MV-4-11 (cell line): Measurements from ENCODE around the gene TUBB4A.

Experiments
- DNase-seq: peaks from one replicate; lab custom pipeline; 2025; lab: John Stamatoyannopoulos, UW

TUBB4A gene

DNA sequence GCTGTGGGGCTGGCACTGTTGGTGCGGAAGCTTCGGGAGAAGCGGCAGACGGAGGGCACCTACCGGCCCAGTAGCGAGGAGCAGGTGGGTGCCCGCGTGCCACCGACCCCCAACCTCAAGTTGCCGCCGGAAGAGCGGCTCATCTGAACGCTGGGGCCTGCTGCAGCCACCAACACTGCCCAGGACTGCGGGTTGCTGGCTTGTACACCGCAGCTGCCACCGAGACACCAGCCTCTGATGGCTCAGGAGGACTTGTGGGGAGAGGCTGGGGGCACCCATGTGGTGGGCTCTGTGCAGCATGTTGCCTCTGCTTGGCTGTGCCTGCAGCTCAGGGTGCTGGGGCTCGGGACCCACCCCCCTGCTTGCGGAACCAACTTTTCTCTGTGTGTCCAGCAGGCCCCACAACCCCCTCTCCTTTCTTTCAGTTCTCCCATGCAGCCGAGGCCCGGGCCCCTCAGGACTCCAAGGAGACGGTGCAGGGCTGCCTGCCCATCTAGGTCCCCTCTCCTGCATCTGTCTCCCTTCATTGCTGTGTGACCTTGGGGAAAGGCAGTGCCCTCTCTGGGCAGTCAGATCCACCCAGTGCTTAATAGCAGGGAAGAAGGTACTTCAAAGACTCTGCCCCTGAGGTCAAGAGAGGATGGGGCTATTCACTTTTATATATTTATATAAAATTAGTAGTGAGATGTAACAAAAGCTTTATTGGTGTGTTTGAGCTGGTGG lies 35.4 kb downstream of the TUBB4A start:
- no peak for DNase-seq

DNA sequence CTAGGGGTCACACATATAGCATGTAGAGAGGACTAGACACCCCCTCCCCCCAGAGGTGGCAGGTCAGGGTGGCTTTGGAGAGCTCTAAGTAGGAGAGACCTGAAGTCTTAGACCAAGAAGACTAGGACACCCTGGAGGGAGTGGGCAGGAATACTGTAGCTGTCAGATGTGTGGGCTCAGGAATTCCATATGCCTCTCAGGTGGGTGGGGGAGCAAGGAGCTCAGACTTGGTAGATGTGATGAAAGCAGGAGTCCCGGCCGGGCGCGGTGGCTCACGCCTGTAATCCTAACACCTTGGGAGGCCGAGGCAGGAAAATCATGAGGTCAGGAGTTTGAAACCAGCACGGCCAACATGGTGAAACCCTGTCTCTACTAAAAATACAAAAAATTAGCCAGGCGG lies 36.4 kb downstream of the TUBB4A start:
- DNase-seq, result no peak

DNA sequence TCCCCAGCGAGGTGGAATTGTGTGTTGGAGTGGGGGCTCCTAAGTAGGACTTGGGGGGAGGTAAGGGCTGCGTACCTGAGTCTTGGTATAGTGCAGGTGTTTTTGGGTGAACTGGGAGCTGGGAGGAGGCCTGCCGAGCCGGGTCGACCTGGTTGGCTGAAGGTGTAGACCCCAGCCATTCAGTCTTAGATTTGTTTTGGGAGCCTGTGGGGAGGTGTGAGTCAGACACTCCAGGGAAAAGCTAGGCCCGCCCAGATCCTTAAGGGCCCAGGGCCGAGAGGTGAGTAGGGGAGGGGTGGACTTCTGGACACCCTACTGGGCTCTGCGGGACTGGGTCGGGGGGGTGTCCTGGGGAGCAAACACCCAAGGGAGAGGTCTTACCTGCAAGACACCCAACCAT lies 37.1 kb downstream of the TUBB4A start:
- no peak for DNase-seq

DNA sequence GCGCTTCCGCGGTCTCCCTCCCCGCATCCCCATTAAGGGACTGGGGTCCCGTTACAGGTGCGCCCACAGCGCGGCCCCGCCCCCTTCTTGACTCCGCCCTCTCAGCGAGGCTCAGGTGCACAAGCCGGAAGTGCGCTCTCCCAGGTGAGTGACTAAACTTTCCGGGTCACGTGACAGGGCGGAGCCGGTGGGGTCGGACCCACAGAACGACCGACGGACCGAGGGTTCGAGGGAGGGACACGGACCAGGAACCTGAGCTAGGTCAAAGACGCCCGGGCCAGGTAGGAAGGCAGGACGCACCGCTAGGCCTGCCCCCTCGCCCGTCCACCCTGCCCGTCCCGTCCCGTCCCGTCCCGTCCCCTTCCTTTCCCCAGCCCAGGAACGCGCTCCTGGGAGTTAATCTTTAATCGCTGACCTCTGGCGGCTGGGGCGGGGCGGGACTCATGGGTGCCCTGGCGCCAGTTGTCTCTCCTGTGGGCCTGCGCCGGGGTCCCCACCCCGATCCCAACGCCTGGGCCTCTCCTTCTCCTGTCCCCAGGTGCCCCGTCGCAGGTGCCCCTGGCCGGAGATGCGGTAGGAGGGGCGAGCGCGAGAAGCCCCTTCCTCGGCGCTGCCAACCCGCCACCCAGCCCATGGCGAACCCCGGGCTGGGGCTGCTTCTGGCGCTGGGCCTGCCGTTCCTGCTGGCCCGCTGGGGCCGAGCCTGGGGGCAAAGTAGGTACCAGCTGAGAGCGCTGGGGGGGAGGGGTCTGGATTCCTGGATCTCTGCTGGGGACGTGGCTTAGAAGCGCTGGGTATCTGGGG lies 37.8 kb downstream of the TUBB4A start, which contains the start of gene CRB3:
Gene CRB3, plus strand, starts transcription at position 202 of the 804 bp plus-strand sequence. Its CDS starts 431 bp downstream, at position 633.
- DNase-seq, result no peak

DNA sequence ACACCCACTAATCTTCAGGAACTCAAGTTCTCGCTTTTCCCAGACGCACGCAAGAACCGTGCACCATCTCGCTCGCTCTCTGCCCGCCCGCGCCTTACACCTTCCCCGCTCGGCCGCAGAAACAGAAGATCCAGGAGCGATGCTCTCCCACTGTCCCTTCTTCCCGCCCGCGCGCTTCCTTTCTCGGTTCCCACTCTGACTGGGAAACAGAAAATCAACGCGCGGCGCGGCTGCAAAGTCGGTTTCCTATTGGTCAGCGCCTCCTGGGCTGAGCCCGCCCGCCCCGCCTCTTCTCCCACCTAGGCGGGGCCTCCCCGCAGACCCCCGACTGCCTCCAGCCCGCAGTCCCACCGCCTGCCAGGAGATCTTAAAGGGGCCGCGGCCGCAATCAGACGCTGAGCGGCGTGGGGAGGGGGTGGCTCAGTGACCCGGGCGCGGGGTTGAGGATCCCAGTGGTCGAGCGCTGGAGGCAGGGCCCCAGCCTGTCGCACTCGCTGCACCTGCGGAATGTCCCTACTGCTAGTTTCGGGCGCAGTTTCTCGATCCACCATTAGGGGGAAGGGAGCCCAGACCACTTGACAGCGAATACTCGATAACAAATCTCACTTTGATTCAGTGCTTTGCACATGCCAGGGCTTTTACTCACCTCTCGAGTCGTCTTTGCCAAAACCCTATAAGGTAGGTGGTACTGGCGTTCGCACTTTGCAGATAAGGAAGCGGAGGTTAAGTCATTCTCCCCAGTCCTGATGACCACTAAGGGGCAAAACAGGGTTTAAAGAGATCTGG lies 41.8 kb downstream of the TUBB4A start:
- peak; percentile 99 for DNase-seq

DNA sequence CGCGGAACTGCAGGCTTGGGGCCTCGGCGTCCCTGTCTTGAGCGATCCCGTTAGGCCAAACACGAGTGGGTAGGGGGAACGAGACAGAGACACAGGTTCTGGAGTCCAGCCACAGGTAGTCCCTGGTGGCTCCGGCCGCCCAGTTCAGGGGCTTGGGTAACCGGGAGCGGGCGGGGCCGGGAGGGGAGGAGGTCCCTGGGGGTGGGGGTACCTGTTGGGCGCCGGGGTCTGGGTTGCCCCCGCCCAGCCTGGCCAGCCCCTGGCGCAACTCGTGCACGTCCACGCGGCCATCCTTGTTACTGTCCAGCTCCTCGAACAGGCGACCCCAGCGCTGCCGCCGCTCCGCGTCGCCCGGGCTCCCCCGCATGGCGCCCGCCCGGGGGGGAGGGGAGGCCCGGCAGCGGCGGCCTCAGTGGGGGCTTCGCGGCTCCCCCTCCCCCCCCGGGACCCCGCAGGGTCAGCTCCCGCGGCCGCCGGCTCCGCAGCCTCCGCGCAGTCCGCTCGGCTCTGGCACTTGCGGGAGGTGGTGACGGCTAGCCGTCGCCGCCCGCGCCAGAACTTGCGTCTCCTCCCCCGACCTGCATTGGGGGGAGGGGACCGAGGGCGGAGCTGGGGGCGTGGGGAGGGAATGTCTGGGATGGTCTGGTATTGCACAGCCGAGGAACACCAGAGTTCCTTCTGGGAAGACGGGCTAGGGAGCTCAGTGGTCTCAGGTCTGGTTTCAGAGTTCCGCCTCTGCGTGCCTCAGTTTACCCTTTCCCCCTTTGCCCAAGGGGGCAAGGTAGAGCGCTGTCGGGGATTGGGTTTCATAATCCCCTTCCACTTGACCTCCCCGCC lies 42.6 kb downstream of the TUBB4A start, which contains the start of gene SLC25A23:
Gene SLC25A23, minus strand, starts transcription at position 531 of the 837 bp plus-strand sequence. Its CDS starts 164 bp downstream, at position 367.
- DNase-seq, result peak; percentile 36

DNA sequence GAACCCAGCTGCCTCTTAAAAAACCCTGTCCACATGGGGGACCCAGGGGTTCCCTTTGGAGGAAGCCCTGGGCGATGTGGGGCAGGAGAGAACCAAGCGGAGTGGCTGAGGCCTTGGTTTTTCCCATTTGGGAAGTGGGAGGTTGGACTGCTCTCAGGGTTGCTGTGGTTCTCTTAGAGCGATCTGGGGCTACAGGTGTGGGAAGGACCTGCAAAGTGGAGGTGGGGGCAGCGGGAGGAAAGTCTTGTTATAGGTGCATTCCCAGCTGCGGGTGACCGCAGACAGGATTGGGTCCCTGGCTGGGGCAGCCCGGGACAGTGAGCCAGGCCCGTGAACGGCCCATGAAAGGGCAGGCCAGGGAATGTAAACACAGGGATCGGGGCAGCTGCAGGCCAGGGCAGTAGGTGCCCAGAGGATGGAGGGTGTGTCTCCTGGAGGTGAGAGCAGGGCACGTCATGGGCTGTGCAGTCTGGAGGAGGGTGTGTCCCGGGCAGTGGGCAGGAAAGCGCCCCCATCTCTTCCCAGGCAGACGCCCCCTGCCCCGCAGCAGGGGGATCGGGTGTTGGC lies 43.3 kb downstream of the TUBB4A start:
- no peak for DNase-seq

DNA sequence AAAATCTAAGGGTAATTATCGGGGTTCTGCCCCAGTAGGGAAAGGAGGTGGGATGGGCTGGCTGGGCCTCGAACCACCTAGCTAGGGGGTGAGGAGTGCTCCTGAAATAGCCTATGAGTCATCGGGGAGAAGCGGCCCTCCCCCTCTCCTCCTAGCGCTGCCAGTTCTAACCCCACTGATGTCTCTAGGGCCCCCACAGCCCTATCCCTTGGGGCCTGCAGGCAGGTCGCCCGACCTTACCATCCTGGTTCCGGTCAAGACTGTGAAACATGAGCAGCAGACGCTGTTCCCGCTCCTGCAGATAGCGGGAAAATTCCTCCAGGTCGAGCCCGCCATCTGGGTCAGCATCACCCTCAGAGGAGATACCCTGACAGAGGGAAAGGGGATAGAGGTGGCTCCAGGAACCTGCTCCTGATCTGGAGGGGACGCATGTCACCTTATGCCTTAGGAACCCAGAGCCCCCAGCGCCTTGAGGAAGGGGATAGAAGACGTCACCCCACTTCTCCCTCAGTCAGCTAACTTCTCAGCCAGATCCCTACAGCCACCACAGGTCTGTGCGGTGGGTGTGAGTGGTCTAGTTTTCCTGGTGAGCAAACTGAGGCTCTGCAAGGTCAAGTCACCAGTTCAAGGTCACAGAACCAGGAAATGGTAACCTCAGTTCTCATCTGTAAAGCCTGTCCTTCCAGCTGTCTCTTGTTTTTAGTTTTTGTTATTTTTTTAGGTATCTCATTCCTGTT lies 44.0 kb downstream of the TUBB4A start:
- DNase-seq, result peak; percentile 13

DNA sequence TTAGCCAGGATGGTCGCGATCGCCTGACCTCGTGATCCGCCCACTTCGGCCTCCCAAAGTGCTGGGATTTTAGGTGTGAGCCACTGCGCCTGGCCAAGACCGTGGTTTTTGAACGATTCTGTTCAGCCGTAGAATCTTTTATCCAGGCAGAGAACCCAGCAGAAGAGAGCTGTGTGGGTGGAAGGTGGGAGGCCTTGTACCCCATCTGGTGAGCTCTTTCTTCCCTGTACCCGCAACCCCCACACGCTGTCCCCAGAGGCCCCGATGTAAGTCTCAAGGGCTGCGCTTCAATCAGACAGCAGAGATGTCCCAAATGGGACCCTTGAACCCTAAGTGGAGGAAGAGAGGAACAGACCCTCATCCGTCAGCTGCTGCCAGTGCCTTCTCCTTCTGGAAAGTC lies 46.2 kb downstream of the TUBB4A start:
- DNase-seq, result no peak

DNA sequence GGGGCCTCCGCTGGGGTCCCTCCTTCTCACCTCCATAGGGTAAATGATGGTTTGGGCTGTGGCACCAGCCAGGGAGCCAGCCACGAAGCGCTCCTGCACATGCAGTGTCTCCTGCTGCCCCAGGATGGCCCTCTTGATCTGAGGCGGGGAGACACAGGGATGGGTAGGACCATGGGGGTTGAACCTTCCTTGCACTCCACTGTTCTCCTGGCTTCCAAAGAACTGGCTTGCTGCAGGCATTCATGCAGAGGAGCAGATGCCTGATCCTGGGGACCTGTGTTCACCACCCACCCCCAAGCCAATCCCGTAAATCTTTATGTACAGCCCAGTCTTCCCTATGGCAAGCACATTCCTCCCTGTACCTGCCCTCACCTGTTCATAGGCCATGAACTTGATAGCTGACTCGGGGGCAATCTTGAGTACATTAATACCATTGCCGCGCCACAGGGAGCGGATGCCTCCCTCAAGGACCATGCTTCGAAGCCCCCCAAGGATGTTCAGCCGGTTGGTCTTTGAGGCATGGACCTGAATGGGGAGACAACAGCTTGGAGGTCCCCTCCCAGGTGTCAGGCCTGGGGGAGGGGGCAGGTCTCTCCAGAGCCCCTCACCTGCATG lies 48.1 kb downstream of the TUBB4A start:
- DNase-seq, result no peak

DNA sequence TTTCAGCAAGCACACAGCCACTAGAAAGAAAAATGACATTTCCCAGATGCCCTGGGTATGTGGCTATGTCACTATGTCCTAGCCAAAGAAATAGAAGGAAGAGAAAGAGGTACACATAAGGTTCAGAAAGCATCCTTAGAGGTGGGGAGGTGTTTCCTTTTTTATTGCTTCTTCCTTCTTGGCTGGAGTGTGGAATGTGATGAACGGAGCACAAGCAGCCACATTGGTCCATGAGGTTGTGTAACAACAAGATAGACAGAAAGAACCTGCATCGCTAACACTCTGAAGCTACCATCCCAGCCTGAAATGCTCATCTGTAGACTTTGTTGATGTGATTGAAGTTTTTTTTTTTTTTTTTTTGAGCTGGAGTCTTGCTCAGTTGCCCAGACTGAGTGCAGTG lies 49.2 kb downstream of the TUBB4A start:
- DNase-seq, result no peak

DNA sequence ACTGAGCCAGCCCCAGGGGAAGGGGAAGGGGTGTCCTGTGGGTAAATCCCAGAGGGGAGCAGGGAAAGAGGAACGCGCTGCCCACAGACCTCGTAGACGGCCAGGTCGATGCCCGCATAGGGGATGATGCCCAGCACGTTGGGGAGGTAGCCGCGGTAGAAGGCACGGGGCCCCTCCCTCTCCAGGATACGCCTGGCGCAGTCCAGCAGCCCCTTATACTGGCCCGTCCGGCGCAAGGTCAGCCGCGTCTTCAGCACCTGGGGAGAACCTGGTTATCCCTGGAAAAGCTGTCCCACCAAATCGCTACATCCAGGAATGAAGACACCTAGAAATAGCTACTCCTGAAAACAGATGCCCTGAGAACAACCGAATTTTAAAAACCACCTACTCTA lies 49.9 kb downstream of the TUBB4A start:
- no peak for DNase-seq

DNA sequence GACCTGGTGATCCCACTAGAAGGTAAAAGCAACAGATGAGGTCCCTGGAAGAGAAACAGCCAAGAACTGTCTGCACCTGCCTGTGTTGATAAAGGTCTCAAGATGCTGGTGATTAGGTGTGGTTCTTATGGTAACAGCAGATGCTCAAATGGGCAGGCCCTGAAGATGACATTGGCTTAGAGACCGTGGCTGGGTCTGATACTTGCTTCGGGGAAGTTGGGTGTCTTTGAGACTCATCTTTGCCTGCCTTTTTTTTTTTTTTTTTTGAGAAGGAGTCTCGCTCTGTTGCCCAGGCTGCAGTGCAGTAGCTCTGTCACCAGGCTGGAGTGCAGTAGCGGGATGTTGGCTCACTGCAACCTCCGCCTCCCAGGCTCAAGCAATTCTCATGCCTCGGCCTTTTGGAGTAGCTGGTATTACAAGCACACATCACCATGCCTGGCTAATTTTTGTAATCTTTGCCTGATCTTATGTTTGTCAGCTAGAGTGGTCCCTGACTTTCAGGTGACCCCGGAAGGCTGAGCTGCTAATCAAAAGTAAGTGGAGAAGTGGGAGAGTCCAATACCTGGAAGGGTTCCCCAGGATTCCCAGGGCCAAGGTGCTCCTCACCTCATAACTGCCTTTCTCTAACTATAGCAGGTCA lies 50.4 kb downstream of the TUBB4A start:
- DNase-seq, result no peak

DNA sequence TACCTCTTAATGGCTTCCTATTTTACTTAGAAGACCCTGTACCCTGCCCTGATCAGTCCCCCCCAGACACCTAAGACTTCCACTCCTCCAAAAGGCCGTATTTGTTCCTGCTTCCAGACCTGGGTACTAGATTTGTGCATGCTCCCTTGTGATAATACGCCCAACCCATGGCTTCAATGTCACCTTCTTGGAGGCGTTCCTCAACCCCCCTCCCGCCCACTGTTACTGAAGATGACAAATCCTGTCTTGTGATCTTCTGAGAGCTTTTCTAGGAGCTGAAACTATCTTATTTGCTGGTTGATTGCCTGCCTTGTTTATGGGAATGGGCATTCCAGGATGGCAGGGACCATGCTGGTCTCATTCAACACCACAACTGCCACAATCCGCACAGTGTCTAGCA lies 51.9 kb downstream of the TUBB4A start:
- DNase-seq, result no peak

DNA sequence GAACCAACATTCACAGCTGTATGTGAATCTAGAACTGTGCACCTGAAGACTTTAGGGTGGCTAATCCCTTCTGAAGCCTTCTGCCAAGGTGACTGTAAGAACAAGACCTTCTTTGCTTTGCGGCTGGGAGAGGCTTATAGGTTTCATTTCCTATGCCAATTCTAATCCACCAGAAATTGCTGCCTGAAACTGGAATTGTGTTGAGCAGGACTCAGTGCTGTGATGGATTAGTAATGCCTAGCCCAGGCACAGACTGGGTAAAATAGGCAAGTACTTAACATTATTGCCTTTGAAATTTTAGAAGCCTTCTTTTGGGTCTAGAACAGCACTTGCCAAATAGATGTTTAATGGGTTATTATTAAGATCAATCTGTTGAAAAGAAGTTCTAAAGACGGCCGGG lies 54.1 kb downstream of the TUBB4A start:
- no peak for DNase-seq

DNA sequence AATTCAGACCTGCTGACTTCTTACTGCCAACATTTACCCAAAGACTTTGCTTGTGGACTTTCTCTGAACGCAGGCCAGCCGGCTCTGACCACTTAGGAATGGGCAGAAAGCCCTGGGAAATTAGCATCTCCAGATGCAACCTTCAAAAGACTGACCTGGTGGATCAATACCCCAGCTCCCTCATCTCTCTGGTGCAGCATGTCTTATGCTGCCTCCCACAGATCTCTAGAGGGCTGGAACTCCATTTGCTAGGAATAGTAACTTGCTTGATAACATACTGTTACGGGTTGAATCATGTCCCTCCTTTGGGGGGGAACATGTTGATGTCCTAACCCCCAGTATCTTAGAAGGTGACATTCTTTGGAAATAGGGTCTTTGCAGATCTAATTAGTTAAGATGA lies 55.7 kb downstream of the TUBB4A start:
- DNase-seq, result no peak
